ENCODE data around the gene HOXC9.

HOXC9 gene

GRCh38 chr12:53956914-53957536 lies 42.9 kb upstream of the HOXC9 start:
- TF ChIP-seq POLR2A (IDR thresholded peaks at IDR 0.05; ENCODE audit: low read length) (no peak), GATA1 (IDR thresholded peaks at IDR 0.05; ENCODE audit: low read depth, low read length) (no peak)
- no peak for DNase-seq

GRCh38 chr12:53958128-53958527 lies 41.8 kb upstream of the HOXC9 start:
- TF ChIP-seq POLR2A (IDR thresholded peaks at IDR 0.05; ENCODE audit: low read length), result no peak
- DNase-seq, result no peak

- no peak for TF ChIP-seq POLR2A (IDR thresholded peaks at IDR 0.05; ENCODE audit: low read length)
- no peak for TF ChIP-seq GATA1 (IDR thresholded peaks at IDR 0.05; ENCODE audit: low read depth, low read length)
- DNase-seq, result no peak
Observed at GRCh38 chr12:53959314-53959713, 40.6 kb upstream of the HOXC9 start.

GRCh38 chr12:53960187-53961024 lies 39.6 kb upstream of the HOXC9 start:
- no peak for DNase-seq
- no peak for TF ChIP-seq GATA1 (IDR thresholded peaks at IDR 0.05; ENCODE audit: low read depth, low read length)
- no peak for TF ChIP-seq POLR2A (IDR thresholded peaks at IDR 0.05; ENCODE audit: low read length)

GRCh38 chr12:53961025-53961761 lies 38.8 kb upstream of the HOXC9 start:
- DNase-seq, result no peak
- TF ChIP-seq POLR2A (IDR thresholded peaks at IDR 0.05; ENCODE audit: low read length), result no peak
- no peak for TF ChIP-seq GATA1 (IDR thresholded peaks at IDR 0.05; ENCODE audit: low read depth, low read length)

GRCh38 chr12:53963005-53963404 lies 37.0 kb upstream of the HOXC9 start:
- DNase-seq, result no peak
- no peak for TF ChIP-seq GATA1 (IDR thresholded peaks at IDR 0.05; ENCODE audit: low read depth, low read length)
- no peak for TF ChIP-seq POLR2A (IDR thresholded peaks at IDR 0.05; ENCODE audit: low read length)

GRCh38 chr12:53963434-53964314 lies 36.3 kb upstream of the HOXC9 start:
- TF ChIP-seq POLR2A (IDR thresholded peaks at IDR 0.05; ENCODE audit: low read length) (no peak), GATA1 (IDR thresholded peaks at IDR 0.05; ENCODE audit: low read depth, low read length) (no peak)
- DNase-seq, result no peak

GRCh38 chr12:53964315-53964713 lies 35.6 kb upstream of the HOXC9 start:
- no peak for DNase-seq
- TF ChIP-seq POLR2A (IDR thresholded peaks at IDR 0.05; ENCODE audit: low read length) (no peak), GATA1 (IDR thresholded peaks at IDR 0.05; ENCODE audit: low read depth, low read length) (no peak)

GRCh38 chr12:53965281-53966084 lies 34.5 kb upstream of the HOXC9 start:
- no peak for TF ChIP-seq POLR2A (IDR thresholded peaks at IDR 0.05; ENCODE audit: low read length)
- no peak for TF ChIP-seq GATA1 (IDR thresholded peaks at IDR 0.05; ENCODE audit: low read depth, low read length)
- DNase-seq, result no peak

- TF ChIP-seq GATA1 (IDR thresholded peaks at IDR 0.05; ENCODE audit: low read depth, low read length), result no peak
- no peak for TF ChIP-seq POLR2A (IDR thresholded peaks at IDR 0.05; ENCODE audit: low read length)
- no peak for DNase-seq
Observed at GRCh38 chr12:53966085-53966384, 33.9 kb upstream of the HOXC9 start.

GRCh38 chr12:53966385-53967133 lies 33.4 kb upstream of the HOXC9 start:
- no peak for DNase-seq

GRCh38 chr12:53967421-53967925 lies 32.5 kb upstream of the HOXC9 start:
- TF ChIP-seq POLR2A (IDR thresholded peaks at IDR 0.05; ENCODE audit: low read length) (no peak), GATA1 (IDR thresholded peaks at IDR 0.05; ENCODE audit: low read depth, low read length) (no peak)
- no peak for DNase-seq

More at GRCh38 chr12:53966385-53967133, 33.4 kb upstream of the HOXC9 start:
- TF ChIP-seq POLR2A (IDR thresholded peaks at IDR 0.05; ENCODE audit: low read length), result no peak
- TF ChIP-seq GATA1 (IDR thresholded peaks at IDR 0.05; ENCODE audit: low read depth, low read length), result no peak
